K562 (cell line): Measurements from ENCODE around the gene SLC4A11. TPM values are rescaled to one million over a fixed set of nuclear protein-coding genes. Genes with fewer than 3 reads are reported as not detected.

Experiments
- ATAC-seq: fragments of 200-7000 bp; cut with Tn5 transposase; 3 replicates; pipeline ENCODE4 v1.9.1; 2020; ENCODE audit warnings: moderate library complexity
- BruUV-seq: library from RNA; stranded (reverse); fragments of 400-500 nt; replicated peaks from 2 replicates; lab custom pipeline; 2021; lab: Mats Ljungman, UMichigan
- CTCF ChIA-PET: fragments of 300-600 bp; formaldehyde crosslinking; extraction: SDS; loops from one replicate; lab custom pipeline; 2021; ENCODE audit warnings: low intra/inter-chr PET ratio; lab: Yijun Ruan, JAX
- POLR2A ChIA-PET: fragments of 300-600, 350-650 bp; sonication (Branson Sonifier 250); formaldehyde crosslinking; extraction: SDS; loops from one replicate; lab custom pipeline; 2021; ENCODE audit warnings: antibody characterized with exemption, inconsistent platforms; lab: Yijun Ruan, JAX
- DNase-seq, 4 experiments: peaks; one replicate each; pipeline versions ENCODE4 v3.0.0 to v3.0.0-alpha.2; 2011 to 2018; ENCODE audit warnings: low spot score in 3 of 4, mixed read lengths in 3 of 4; ENCODE audit errors: extremely low read depth in 1 of 4
- FAIRE-seq: peaks from 2 replicates; lab custom pipeline; 2011; peaks lifted over from hg19 to GRCh38; lab: Jason Lieb, UNC
- H2AFZ ChIP-seq: 2 replicates; pipeline ENCODE4 v1.6.0; 2011; ENCODE audit warnings: low read depth, low read length, control low read depth, inconsistent platforms
- H3K27ac ChIP-seq: fragments of 200-600 bp; 3 replicates; pipeline ENCODE4 v1.8.0; 2011; ENCODE audit warnings: low read depth, mild to moderate bottlenecking, control low read depth, inconsistent platforms, low read length, moderate library complexity, mixed read lengths; ENCODE audit errors: extremely low read depth
- H3K27me3 ChIP-seq, 2 experiments: fragments of 300-600 bp in 1 of 2; 2 replicates in 1 of 2; 3 replicates in 1 of 2; pipeline versions ENCODE4 v1.6.0 to v1.8.0; 2011; ENCODE audit warnings: inconsistent platforms in 2 of 2, low read length in 2 of 2, mild to moderate bottlenecking in 1 of 2, mixed read lengths in 1 of 2, moderate library complexity in 1 of 2; ENCODE audit not compliant: control insufficient read depth in 2 of 2, insufficient read depth in 2 of 2
- H3K36me3 ChIP-seq: fragments of 300-600 bp; 3 replicates; pipeline ENCODE4 v1.8.0; 2011; ENCODE audit warnings: mild to moderate bottlenecking, low read length, inconsistent platforms; ENCODE audit not compliant: control insufficient read depth, insufficient read depth
- H3K4me1 ChIP-seq, 2 experiments: fragments of 200-600 bp in 1 of 2; replicated peaks in 1 of 2; 2 replicates in 1 of 2; 3 replicates in 1 of 2; pipeline versions ENCODE4 v1.5.1 to v1.8.0; 2011; ENCODE audit warnings: inconsistent platforms in 2 of 2, low read length in 2 of 2, mild to moderate bottlenecking in 1 of 2, mixed read lengths in 1 of 2, moderate library complexity in 1 of 2; ENCODE audit not compliant: control insufficient read depth in 2 of 2, insufficient read depth in 2 of 2
- H3K4me2 ChIP-seq: 2 replicates; pipeline ENCODE4 v1.6.1; 2011; ENCODE audit warnings: low read length, control low read depth, inconsistent platforms, mixed read lengths; ENCODE audit not compliant: insufficient read depth
- H3K4me3 ChIP-seq: fragments of 200-600 bp; sonication (generic), shearing (Covaris generic); 2 replicates; pipeline ENCODE4 v1.5.1; 2016; ENCODE audit warnings: control low read depth, inconsistent platforms
- H3K79me2 ChIP-seq: fragments of 200-600 bp; 3 replicates; pipeline ENCODE4 v1.8.0; 2011; ENCODE audit warnings: low read length, inconsistent platforms; ENCODE audit not compliant: control insufficient read depth, insufficient read depth
- H3K9ac ChIP-seq, 2 experiments: 2 replicates each; pipeline versions ENCODE4 v1.6.0 to v1.6.1; 2011; ENCODE audit warnings: low read depth in 2 of 2, low read length in 2 of 2, control low read depth in 1 of 2, inconsistent platforms in 1 of 2, mild to moderate bottlenecking in 1 of 2, mixed read lengths in 1 of 2; ENCODE audit not compliant: insufficient read depth in 1 of 2
- H3K9me1 ChIP-seq: one replicate; pipeline ENCODE4 v1.6.0; 2011; ENCODE audit warnings: inconsistent platforms, mild to moderate bottlenecking, low read length, moderate library complexity; ENCODE audit not compliant: control insufficient read depth, insufficient read depth
- H3K9me3 ChIP-seq: replicated peaks from 2 replicates; pipeline ENCODE4 v1.5.1; 2011; ENCODE audit warnings: low read depth, low read length, inconsistent platforms; ENCODE audit not compliant: control insufficient read depth, insufficient read depth
- H4K20me1 ChIP-seq: replicated peaks from 2 replicates; pipeline ENCODE4 v1.6.1; 2011; ENCODE audit warnings: low read length, inconsistent platforms, mixed read lengths; ENCODE audit not compliant: control insufficient read depth, insufficient read depth
- ATF1 ChIP-seq, 2 experiments: fragments of 450-650 bp in 1 of 2; IDR thresholded peaks; 2 replicates each; pipeline ENCODE4 v1.6.1; 2016; ENCODE audit warnings: missing compliant biosample characterization in 1 of 2, missing genetic modification characterization in 1 of 2
- CSDE1 ChIP-seq, 2 experiments: fragments of 450-650 bp; IDR thresholded peaks; 2 replicates each; pipeline ENCODE4 v1.6.1; 2016; ENCODE audit warnings: mild to moderate bottlenecking in 1 of 2
- CXXC5 ChIP-seq: fragments of 250-450 bp; sonication (Bioruptor Pico); IDR thresholded peaks from 2 replicates; pipeline ENCODE4 v1.8.0; 2022; ENCODE audit warnings: inconsistent platforms, mild to moderate bottlenecking, moderate library complexity
- GTF2F1 ChIP-seq: IDR thresholded peaks from 2 replicates; pipeline ENCODE4 v1.6.1; 2011; ENCODE audit warnings: low read depth, low read length, improper control_type of control experiment
- HDAC3 ChIP-seq: fragments of 450-650 bp; IDR thresholded peaks from 2 replicates; pipeline ENCODE4 v1.6.1; 2018; ENCODE audit warnings: borderline replicate concordance, mild to moderate bottlenecking, moderate library complexity; ENCODE audit not compliant: partially characterized antibody
- HLTF ChIP-seq: fragments of 450-650 bp; IDR thresholded peaks from 2 replicates; pipeline ENCODE4 v1.6.1; 2016
- HMG20A ChIP-seq: fragments of 450-650 bp; formaldehyde crosslinking; conservative IDR thresholded peaks from 2 replicates; pipeline ENCODE4 v1.4.0; 2020; ENCODE audit warnings: mild to moderate bottlenecking, mixed read lengths
- JUNB ChIP-seq: fragments of 450-650 bp; formaldehyde crosslinking; conservative IDR thresholded peaks from 2 replicates; pipeline ENCODE4 v1.4.0; 2020; ENCODE audit warnings: mild to moderate bottlenecking
- POLR2A ChIP-seq: fragments of 450-650 bp; conservative IDR thresholded peaks from 2 replicates; pipeline ENCODE4 v1.6.1; 2016
- POLR2AphosphoS5 ChIP-seq: IDR thresholded peaks from 2 replicates; pipeline ENCODE4 v1.6.1; 2011; ENCODE audit warnings: mild to moderate bottlenecking, low read depth, low read length, moderate library complexity; ENCODE audit not compliant: control insufficient read depth, insufficient read depth
- RBM14 ChIP-seq: fragments of 200-400 bp; formaldehyde crosslinking; IDR thresholded peaks from 2 replicates; pipeline ENCODE4 v1.6.1; 2018; ENCODE audit warnings: low read depth, mild to moderate bottlenecking, low read length, moderate library complexity, borderline replicate concordance; ENCODE audit not compliant: insufficient read depth
- RFX1 ChIP-seq: fragments of 450-650 bp; IDR thresholded peaks from 2 replicates; pipeline ENCODE4 v1.6.1; 2016; ENCODE audit warnings: mild to moderate bottlenecking, moderate library complexity
- SNIP1 ChIP-seq: fragments of 450-650 bp; IDR thresholded peaks from 2 replicates; pipeline ENCODE4 v1.7.1; 2017; ENCODE audit warnings: low read depth, mild to moderate bottlenecking
- TARDBP ChIP-seq: fragments of 450-650 bp; IDR thresholded peaks from 2 replicates; pipeline ENCODE4 v1.6.1; 2016
- TBP ChIP-seq: optimal IDR thresholded peaks from 2 replicates; pipeline ENCODE3; 2011; ENCODE audit warnings: low read depth, low read length, improper control_type of control experiment
- ZNF76 ChIP-seq: fragments of 250-450 bp; sonication (Bioruptor Pico); IDR thresholded peaks from 2 replicates; pipeline ENCODE4 v1.4.0; 2020; ENCODE audit warnings: mild to moderate bottlenecking, moderate library complexity, borderline replicate concordance
- WGBS: fragments of 100-300 bp; shearing (Covaris generic); methylation state at CpG from one replicate; pipeline ENCODE4 v1.1.6; 2016; ENCODE audit warnings: low coverage, mixed read lengths; ENCODE audit not compliant: insufficient coverage; ENCODE audit errors: missing lambda C conversion rate; 5-methylcytosine and 5-hydroxymethylcytosine counted together
- in situ Hi-C: fragments of 300-500 bp; cut with MboI; formaldehyde crosslinking; loops from 4 replicates; pipeline ENCODE4 v1.15.0; 2018; ENCODE audit warnings: inconsistent platforms, mixed read lengths
- intact Hi-C: fragments of 100-400 bp; cut with micrococcal nuclease; formaldehyde crosslinking; loops from 2 replicates; pipeline ENCODE4 v1.14.2; 2022
- polyA plus RNA-seq, 8 experiments: library from polyadenylated mRNA; depleted of rRNA in 4 of 8; stranded (reverse) in 5 of 8; unstranded in 3 of 8; fragments of >200 nt; fragmentation: Nextera tagmentation in 2 of 8; fragmentation: Illumina TruSeq in 1 of 8; extraction: Ambion mirVana in 2 of 8; extraction: Trizol in 1 of 8; gene quantifications; 2 replicates each; pipeline versions ENCODE4 v1.2.1 to v1.2.3, GENCODE V29; 2011 to 2014; ENCODE audit warnings: inconsistent platforms in 1 of 8, missing spikeins in 1 of 8
- total RNA-seq, 7 experiments: library from RNA; depleted of rRNA in 6 of 7; stranded (reverse); fragments of >200 nt in 6 of 7; fragmentation: Illumina TruSeq in 2 of 7; extraction: Trizol in 2 of 7; gene quantifications; 2 replicates each; pipeline versions ENCODE4 v1.2.1 to v1.2.3, GENCODE V29; 2011 to 2021; ENCODE audit warnings: low replicate concordance in 1 of 7
- TF ChIP-seq, protein P1 (sequence below): fragments of 450-650 bp; IDR thresholded peaks from 2 replicates; pipeline ENCODE4 v1.7.1; 2018; ENCODE audit warnings: mild to moderate bottlenecking, low read depth; ENCODE audit not compliant: partially characterized antibody
- TF ChIP-seq, protein P2 (sequence below): fragments of 250-450 bp; sonication (Bioruptor Pico); IDR thresholded peaks from 2 replicates; pipeline ENCODE4 v1.4.0; 2020; ENCODE audit warnings: mild to moderate bottlenecking, moderate library complexity

Gene SLC4A11
- total and polyA plus RNA-seq, 9 of the 15 experiments (the other 6 are each of a cell fraction or from before 2014, with no cell fraction given), result 0.10 to 2.0 (median 0.20) TPM

- peak within 1 kb of the TSS; percentile 95 for H2AFZ ChIP-seq
- CTCF ChIA-PET, result no interaction called here
- intact Hi-C loops (no loop called here), in situ Hi-C loops (no loop called here)
- under 1% methylated on average over 32 of the region's 48 CpGs for WGBS
- POLR2A ChIA-PET, result interaction anchor here (0.6 to 1.1 kb wide), 3 partner anchors 20 to 37 kb away, joined by 3 to 5 read pairs (median 3); no protein-coding TSS in a partner anchor
- no peaks in the 10 kb centered on the region for H3K9me3 ChIP-seq
- H4K20me1 ChIP-seq, result no peaks in the 10 kb centered on the region
- peak within 1 kb of the TSS; percentile 99 for H3K4me3 ChIP-seq
- H3K27me3 ChIP-seq, result no peaks in the 10 kb centered on the region
- ATAC-seq, result peak; percentile 73
- peak within 1 kb of the TSS; percentile 90 for H3K27ac ChIP-seq
- H3K9me1 ChIP-seq, result no peaks in the 10 kb centered on the region
- peak within 1 kb of the TSS; percentile 99 for H3K4me2 ChIP-seq
- peak; percentile 68 to 76 (median 71) for DNase-seq
- H3K36me3 ChIP-seq, result peaks cover 17% of the 10 kb centered on the region; the same call in 2 of the 3 replicates
- peak within 1 kb of the TSS; percentile 85 to 96 for H3K9ac ChIP-seq
- BruUV-seq, result TSS peak; percentile 84
- peaks cover 46% of the 10 kb centered on the region for H3K79me2 ChIP-seq
- peak; percentile 84 for FAIRE-seq
- H3K4me1 ChIP-seq, result peaks cover 7 to 16% of the 10 kb centered on the region in 2 experiments; a peak in 4 of 5 replicates
- TF ChIP-seq RFX1, result no peak
- TF ChIP-seq RBM14, result no peak
- no peak for TF ChIP-seq HMG20A (CRISPR knock-in tag)
- peak; percentile 36 for TF ChIP-seq CXXC5 (CRISPR knock-in tag)
- TF ChIP-seq TBP, result peak; percentile 43
- no peak for TF ChIP-seq ZNF76 (CRISPR knock-in tag)
- peak; percentile 62 for TF ChIP-seq POLR2AphosphoS5
- no peak for TF ChIP-seq HLTF
- no peak for TF ChIP-seq TARDBP
- TF ChIP-seq CSDE1 (IDR thresholded peaks at IDR 0.05), result no peak
- peak; percentile 88 for TF ChIP-seq POLR2A
- no peak for TF ChIP-seq GTF2F1
- no peak for TF ChIP-seq SNIP1
- TF ChIP-seq, protein P1, sequence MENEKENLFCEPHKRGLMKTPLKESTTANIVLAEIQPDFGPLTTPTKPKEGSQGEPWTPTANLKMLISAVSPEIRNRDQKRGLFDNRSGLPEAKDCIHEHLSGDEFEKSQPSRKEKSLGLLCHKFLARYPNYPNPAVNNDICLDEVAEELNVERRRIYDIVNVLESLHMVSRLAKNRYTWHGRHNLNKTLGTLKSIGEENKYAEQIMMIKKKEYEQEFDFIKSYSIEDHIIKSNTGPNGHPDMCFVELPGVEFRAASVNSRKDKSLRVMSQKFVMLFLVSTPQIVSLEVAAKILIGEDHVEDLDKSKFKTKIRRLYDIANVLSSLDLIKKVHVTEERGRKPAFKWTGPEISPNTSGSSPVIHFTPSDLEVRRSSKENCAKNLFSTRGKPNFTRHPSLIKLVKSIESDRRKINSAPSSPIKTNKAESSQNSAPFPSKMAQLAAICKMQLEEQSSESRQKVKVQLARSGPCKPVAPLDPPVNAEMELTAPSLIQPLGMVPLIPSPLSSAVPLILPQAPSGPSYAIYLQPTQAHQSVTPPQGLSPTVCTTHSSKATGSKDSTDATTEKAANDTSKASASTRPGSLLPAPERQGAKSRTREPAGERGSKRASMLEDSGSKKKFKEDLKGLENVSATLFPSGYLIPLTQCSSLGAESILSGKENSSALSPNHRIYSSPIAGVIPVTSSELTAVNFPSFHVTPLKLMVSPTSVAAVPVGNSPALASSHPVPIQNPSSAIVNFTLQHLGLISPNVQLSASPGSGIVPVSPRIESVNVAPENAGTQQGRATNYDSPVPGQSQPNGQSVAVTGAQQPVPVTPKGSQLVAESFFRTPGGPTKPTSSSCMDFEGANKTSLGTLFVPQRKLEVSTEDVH, result peak; percentile 79
- no peak for TF ChIP-seq JUNB (CRISPR knock-in tag)
- TF ChIP-seq HDAC3, result no peak
- TF ChIP-seq ATF1 (CRISPR knock-in tag; IDR thresholded peaks at IDR 0.05), result no peak
- no peak for TF ChIP-seq ATF1 (tag; IDR thresholded peaks at IDR 0.05)
- TF ChIP-seq, protein P2, sequence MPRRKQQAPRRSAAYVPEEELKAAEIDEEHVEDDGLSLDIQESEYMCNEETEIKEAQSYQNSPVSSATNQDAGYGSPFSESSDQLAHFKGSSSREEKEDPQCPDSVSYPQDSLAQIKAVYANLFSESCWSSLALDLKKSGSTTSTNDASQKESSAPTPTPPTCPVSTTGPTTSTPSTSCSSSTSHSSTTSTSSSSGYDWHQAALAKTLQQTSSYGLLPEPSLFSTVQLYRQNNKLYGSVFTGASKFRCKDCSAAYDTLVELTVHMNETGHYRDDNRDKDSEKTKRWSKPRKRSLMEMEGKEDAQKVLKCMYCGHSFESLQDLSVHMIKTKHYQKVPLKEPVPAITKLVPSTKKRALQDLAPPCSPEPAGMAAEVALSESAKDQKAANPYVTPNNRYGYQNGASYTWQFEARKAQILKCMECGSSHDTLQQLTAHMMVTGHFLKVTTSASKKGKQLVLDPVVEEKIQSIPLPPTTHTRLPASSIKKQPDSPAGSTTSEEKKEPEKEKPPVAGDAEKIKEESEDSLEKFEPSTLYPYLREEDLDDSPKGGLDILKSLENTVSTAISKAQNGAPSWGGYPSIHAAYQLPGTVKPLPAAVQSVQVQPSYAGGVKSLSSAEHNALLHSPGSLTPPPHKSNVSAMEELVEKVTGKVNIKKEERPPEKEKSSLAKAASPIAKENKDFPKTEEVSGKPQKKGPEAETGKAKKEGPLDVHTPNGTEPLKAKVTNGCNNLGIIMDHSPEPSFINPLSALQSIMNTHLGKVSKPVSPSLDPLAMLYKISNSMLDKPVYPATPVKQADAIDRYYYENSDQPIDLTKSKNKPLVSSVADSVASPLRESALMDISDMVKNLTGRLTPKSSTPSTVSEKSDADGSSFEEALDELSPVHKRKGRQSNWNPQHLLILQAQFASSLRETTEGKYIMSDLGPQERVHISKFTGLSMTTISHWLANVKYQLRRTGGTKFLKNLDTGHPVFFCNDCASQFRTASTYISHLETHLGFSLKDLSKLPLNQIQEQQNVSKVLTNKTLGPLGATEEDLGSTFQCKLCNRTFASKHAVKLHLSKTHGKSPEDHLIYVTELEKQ, result no peak
Observed at GRCh38 chr20:3209257-3209945, 29.6 kb downstream of the SLC4A11 start, which contains the start of gene ITPA. TSS of gene ITPA (plus strand) at chr20:3209498. CDS start at chr20:3209552, 54 bp downstream.
